Measurements from ENCODE around the gene PNMA6E.

PNMA6E gene

DNA sequence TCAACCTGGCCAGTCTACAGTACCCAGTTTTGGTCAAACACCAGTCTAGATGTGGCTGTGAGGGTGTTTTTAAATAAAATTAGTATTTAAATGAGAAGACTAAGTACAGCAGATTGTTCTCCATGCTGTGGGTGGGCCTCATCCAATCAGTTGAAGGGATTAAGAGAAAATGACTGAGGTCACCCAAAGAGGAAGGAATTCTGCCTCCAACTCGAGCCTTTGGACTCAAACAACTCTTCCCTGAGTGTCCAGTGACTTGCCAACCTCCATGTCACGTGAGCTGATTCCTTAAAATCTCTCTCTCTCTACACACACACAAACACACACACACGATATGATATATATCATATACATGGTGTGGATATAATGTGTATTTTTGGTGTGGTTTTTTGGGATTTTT lies 34.7 kb upstream of the PNMA6E start:
- DNase-seq (ENCODE audit: low spot score): no peak

DNA sequence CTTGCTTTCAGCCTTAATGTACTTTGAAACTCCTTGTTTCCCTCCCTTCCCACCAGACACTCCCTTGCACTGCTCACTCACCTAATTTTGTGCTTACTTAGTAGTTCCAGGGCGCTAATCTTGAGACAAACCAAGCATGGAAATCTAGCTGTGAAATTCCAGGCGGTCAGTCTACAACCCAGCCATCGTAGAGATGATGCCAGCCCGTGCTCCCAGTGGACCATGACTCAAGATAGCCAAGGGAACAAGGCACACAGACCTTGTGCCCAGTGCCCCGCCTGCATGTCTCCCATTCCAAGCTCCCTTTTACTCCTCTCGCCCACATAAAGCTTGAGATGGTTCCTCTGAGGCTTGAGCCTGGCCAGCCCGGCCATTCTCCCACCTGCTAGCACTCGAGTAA lies 33.7 kb upstream of the PNMA6E start:
- no peak for DNase-seq (ENCODE audit: low spot score)

GRCh38 chrX:153433781-153434285 lies 32.7 kb upstream of the PNMA6E start:
- no peak for DNase-seq (ENCODE audit: low spot score)

GRCh38 chrX:153433161-153433680 lies 32.1 kb upstream of the PNMA6E start:
- no peak for DNase-seq (ENCODE audit: low spot score)

GRCh38 chrX:153430796-153431195 lies 29.6 kb upstream of the PNMA6E start:
- no peak for DNase-seq (ENCODE audit: low spot score)

DNA sequence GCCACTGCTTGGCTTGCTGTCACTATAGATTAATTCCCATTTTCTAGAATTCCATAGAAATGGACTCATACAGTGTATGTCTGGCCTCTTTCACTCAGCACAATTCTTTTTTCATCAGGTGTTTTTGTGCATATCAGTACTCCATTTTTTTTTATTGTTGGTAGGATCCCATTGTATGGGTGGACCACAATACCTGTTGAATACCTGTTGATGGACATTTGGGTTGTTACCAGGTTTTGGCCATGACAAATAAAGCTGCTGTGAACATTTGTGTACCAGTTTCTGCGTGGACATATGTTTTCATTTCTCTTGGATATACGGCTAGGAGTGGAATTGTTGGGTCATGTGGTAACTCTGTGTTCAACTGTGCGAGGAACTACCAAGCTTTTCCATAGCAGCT lies 25.1 kb upstream of the PNMA6E start:
- DNase-seq (ENCODE audit: low spot score): no peak

- no peak for DNase-seq (ENCODE audit: low spot score)
Measured at GRCh38 chrX:153423652-153424051, 22.5 kb upstream of the PNMA6E start.

- no peak for DNase-seq (ENCODE audit: low spot score)
Measured at GRCh38 chrX:153421856-153422255, 20.7 kb upstream of the PNMA6E start.

DNA sequence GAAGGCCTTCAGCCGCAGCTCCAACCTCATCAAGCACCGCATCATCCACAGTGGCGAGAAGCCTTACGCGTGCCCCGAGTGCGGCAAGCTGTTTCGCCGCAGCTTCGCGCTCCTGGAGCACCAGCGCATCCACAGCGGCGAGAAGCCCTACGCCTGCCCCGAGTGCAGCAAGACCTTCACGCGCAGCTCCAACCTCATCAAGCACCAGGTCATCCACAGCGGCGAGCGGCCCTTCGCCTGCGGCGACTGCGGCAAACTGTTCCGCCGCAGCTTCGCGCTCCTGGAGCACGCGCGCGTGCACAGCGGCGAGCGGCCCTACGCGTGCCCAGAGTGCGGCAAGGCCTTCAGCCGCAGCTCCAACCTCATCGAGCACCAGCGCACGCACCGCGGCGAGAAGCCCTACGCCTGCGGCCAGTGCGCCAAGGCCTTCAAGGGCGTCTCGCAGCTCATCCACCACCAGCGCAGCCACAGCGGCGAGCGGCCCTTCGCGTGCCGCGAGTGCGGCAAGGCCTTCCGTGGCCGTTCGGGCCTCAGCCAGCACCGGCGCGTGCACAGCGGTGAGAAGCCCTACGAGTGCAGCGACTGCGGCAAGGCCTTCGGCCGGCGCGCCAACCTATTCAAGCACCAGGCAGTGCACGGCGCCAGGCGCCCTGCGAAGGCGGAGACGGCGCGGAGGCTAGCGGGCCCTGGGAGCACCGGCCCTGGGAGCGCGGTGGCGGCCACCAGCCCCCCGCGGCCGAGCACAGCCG lies 19.9 kb upstream of the PNMA6E start:
- no peak for DNase-seq (ENCODE audit: low spot score)

DNA sequence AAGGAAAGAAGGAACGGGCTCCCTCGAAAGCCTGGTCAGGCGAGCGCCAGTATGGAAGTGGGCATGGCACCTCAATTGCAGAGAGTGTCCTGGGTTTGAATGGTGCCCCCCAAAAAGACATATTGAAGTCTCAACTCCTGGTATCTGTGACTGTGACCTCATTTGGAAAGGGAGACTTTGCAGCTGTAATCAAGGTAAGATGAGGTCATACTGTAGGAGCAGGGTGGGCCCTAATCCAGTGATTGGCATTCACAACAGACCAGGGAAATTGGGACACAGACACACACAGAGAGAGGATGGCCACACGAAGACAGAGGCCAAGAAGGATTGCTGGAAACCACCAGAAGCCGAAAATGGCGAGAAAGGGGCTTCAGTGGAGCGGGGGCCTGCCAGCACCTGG lies 16.5 kb upstream of the PNMA6E start:
- DNase-seq (ENCODE audit: low spot score): no peak

GRCh38 chrX:153416781-153417450 lies 15.8 kb upstream of the PNMA6E start:
- no peak for DNase-seq (ENCODE audit: low spot score)

DNA sequence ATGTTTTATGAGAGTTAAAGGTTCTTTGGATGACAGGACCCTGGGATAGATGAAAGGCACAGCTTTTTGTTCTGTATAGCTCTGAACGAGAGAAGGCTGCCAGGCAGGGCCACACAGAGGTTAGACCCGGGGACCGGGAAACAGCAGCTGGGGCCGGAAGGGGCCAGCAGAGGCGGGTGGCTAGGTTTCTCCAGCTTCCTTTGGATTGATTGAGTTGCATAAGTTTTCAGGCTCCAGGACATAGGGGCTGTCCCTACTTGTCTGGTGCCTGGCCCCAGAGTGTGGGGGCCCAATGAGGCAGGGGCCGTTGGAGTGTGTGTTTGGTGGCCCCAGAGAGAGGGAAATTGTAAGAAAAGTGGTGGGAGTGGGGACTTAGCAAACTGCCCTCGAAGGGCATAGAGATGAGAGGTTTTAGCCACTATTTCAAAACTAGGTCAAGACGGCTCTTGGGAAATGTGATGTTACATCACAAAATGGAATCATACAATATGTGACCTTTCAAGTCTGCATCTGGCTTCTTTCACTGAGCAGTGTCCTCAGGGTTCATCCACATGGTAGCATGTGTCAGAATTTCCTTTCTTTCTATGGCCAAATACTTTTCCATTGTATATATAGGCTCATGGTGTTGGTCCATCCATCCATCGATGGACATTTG lies 13.8 kb upstream of the PNMA6E start:
- no peak for DNase-seq (ENCODE audit: low spot score)

DNA sequence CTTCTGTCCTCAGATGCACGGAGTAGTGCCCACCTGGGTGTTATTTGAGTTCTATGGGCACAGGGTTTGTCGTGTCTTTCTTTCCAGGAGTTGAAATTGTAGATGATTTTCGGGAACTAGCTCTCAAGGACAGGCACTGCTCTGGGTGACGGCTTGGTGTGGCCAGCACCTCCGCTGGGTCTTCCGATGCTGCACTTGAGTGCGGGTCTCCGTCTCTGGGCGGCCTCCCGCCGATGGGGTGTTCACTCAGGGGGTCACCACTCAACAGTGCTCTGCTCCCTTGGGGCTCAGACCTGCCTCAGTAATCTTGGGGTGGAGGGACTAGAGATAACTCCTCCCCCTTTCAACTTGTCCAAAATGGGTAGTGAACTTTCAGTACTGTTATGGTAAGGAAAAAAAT lies 12.6 kb upstream of the PNMA6E start:
- no peak for DNase-seq (ENCODE audit: low spot score)

DNA sequence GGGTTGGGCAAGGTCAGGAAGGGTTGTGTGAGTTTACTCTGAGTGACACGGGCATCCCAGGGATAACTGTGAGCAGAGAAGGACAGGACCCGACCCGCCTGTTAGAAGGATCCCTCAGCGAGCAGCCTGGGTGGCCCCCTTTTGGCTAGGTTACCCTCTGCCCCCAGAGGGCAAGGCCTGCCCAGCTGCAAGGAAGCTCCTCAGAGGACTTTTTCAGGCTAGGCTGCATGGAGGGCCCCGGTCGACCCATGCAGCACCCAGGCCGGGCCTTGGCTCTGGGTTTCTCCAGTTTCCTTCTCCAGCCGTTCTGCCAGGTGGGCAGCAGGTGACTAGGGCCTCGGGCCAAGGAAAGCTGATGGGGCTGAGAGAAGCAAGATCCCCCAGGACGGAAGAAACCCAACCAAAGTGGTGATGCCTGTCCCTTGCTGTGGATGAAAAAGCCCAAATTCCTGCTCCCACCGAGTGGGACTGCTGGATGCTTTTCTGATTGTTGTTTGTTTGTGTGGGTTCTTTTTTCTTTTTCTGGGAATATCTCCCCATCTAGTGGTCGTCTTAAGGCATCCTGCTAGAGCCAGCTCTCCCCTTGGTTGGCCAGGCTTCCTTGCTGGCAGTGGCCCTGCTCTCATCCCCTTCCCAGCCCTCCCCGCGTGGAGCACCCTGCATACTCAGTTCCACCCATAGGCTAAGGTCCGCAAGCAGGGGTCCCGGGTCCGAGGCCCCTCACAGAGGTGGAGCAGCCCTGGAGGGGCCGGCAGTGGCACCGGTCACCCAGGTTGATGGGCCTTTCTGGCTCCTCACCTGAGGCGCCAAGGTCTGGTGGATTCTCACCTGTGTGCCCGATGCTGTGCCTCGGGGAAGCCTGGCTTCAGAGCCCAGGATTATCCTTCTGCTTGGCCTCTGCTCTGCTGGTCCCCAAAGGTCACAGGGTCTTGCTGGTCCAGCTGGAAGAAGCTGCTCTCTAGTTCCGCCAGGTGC lies 11.9 kb upstream of the PNMA6E start:
- DNase-seq (ENCODE audit: low spot score): no peak

DNA sequence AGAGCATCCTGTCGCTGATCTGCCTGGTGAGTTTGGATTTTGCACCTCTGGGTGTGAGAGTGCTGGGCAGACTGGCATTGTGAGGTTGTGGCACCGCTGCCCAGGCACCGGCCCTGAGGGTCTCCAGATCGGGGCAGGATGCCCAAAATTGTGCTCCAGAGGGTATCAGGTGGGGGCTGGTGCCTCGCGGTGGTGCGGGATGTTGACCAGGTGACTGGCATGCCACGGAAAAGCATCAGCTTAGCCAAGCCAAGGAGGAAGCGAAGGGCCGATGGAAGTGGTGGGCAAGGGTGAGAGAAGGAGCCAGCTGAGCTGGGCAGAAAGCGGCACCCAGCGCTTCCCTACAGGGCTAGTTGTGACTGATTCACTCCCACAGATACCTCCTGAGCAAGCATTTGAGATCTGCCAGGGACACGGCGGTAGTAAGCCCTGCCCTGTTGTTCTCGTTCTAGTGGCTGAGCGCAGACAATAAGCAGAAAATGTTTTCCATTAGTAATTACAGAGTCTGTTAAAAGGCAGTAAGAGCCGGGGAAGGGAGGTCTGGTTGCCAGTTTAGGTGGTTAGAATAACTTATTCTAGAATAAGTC lies 10.9 kb upstream of the PNMA6E start:
- DNase-seq (ENCODE audit: low spot score): no peak

DNA sequence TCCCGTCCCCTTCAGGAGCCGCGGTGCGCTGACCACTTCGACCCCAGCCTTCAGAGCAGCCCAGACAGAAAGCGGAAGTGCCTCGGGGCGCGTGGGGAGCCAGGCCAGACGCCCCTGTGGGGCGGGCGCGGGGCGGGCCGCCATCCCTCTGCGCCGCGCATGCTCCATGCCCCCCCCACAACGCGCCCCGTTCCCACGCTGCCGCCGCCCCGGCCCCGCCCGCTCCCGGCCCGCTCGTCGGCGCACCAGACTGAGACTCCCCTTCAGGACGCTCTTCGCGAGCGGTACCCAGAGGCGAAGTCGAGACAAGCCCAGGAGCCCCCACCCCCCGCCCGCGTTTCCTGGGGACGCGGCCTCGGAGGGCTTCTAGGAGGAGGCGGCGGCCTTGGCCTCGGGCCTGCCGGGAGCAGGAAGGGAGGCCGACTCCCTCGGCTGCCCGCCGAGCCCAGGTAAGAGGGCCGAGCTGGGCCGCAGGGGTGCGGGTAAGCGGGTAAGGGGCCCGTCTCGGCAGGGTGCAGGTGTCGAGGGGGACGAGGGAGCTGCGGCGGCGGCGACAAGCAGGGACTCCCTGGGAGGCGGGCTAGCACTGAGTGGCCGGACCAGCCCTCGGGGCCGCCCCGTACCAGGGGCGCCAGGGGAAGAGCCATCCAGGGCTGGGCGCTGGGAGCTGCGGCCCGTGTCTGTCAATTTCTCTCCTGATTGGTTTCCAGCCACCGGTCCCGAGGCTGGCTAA lies 10.3 kb upstream of the PNMA6E start, which contains the start of gene ZFP92:
Gene ZFP92 (plus strand): TSS at position 218 of the 733 bp plus-strand sequence. CDS start 6,851 bp downstream, outside the sequence.
- DNase-seq (ENCODE audit: low spot score): no peak

DNA sequence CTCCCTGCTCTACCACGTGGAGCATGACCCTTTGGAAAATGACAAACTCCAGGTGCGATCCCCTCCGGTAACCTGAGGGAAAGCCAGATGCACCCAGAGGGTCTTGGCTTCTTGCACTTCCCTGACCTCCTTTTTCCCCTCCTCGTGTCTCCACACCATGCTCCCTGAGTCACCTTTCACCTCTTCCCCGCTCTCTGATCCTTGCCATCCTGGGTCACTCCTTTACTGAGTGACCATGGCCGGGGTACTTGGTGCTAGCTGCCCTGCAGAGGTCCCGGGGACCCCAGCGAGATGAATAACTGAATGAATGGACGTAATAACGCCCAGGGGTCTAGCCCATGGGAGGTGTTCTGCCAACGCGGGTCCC lies 9.7 kb upstream of the PNMA6E start:
- DNase-seq (ENCODE audit: low spot score): no peak

GRCh38 chrX:153410373-153410772 lies 9.2 kb upstream of the PNMA6E start:
- DNase-seq (ENCODE audit: low spot score): no peak

GRCh38 chrX:153409414-153410101 lies 8.4 kb upstream of the PNMA6E start:
- DNase-seq (ENCODE audit: low spot score): no peak

GRCh38 chrX:153408871-153409351 lies 7.8 kb upstream of the PNMA6E start:
- DNase-seq (ENCODE audit: low spot score): no peak

Data from CD4-positive, alpha-beta T cell treated with Interleukin-6 at 100 ng/mL for 8 hours (primary cell).